SH-SY5Y (cell line): ENCODE results near the gene LCORL.

Experiments
- GATA2 ChIP-seq: IDR thresholded peaks from 2 replicates; pipeline ENCODE4 v1.6.1; 2011; ENCODE audit warnings: mild to moderate bottlenecking, low read depth, low read length
- GATA3 ChIP-seq: IDR thresholded peaks from 2 replicates; pipeline ENCODE4 v1.6.1; 2011; ENCODE audit warnings: low read depth, mild to moderate bottlenecking, low read length, moderate library complexity

GRCh38 chr4:17924189-17924588, 97.4 kb downstream of the LCORL start:
- TF ChIP-seq GATA3 = no peak
- no peak for TF ChIP-seq GATA2
